SK-N-SH (cell line): ENCODE measurements around the gene ZNF107. TPM values are rescaled to one million over a fixed set of nuclear protein-coding genes. Genes with fewer than 3 reads are reported as not detected.

Source experiments
- CTCF ChIA-PET: fragments of 300-600, 350-600 bp; formaldehyde crosslinking; extraction: SDS; loops from one replicate; lab custom pipeline; 2021; lab: Yijun Ruan, JAX
- POLR2A ChIA-PET: fragments of 350-600 bp; sonication (Branson Sonifier 250); formaldehyde crosslinking; extraction: SDS; loops from one replicate; lab custom pipeline; 2020; ENCODE audit warnings: antibody characterized with exemption, inconsistent platforms; lab: Yijun Ruan, JAX
- DNase-seq: peaks from one replicate; pipeline ENCODE4 v3.0.0; 2012
- H2AFZ ChIP-seq: fragments of 200-600 bp; sonication (generic); 2 replicates; pipeline ENCODE4 v1.8.1; 2016; ENCODE audit warnings: antibody characterized with exemption, mild to moderate bottlenecking, low read depth
- H3F3A ChIP-seq: fragments of 200-600 bp; sonication (generic); replicated peaks from 2 replicates; pipeline ENCODE3; 2016; ENCODE audit warnings: antibody characterized with exemption, mild to moderate bottlenecking; ENCODE audit not compliant: insufficient read depth
- H3K27ac ChIP-seq, 2 experiments: fragments of 200-500 bp in 1 of 2; fragments of 200-600 bp in 1 of 2; sonication (Bioruptor generic) in 1 of 2; sonication (generic), shearing (Covaris generic) in 1 of 2; 2 replicates each; pipeline versions ENCODE4 v1.5.1 to v1.6.1; 2014 to 2016; ENCODE audit warnings: low read depth in 2 of 2, inconsistent platforms in 1 of 2, low read length in 1 of 2, mild to moderate bottlenecking in 1 of 2, mixed read lengths in 1 of 2
- H3K27me3 ChIP-seq: fragments of 200-600 bp; sonication (generic), shearing (Covaris generic); 2 replicates; pipeline ENCODE4 v1.6.1; 2016; ENCODE audit warnings: mixed run types; ENCODE audit not compliant: insufficient read depth
- H3K36me3 ChIP-seq, 2 experiments: fragments of 200-500 bp in 1 of 2; fragments of 200-600 bp in 1 of 2; sonication (Bioruptor generic) in 1 of 2; sonication (generic) in 1 of 2; replicated peaks in 1 of 2; 2 replicates each; pipeline versions ENCODE3 to v1.5.1; 2014 to 2016; ENCODE audit warnings: low read length in 1 of 2, mild to moderate bottlenecking in 1 of 2; ENCODE audit not compliant: insufficient read depth in 2 of 2, control insufficient read depth in 1 of 2
- H3K4me1 ChIP-seq, 2 experiments: fragments of 200-500 bp in 1 of 2; fragments of 200-600 bp in 1 of 2; sonication (Bioruptor generic) in 1 of 2; sonication (generic), shearing (Covaris generic) in 1 of 2; 2 replicates each; pipeline versions ENCODE4 v1.5.1 to v1.6.1; 2014 to 2016; ENCODE audit warnings: low read depth in 1 of 2, low read length in 1 of 2, mixed run types in 1 of 2; ENCODE audit not compliant: insufficient read depth in 2 of 2, control insufficient read depth in 1 of 2
- H3K4me2 ChIP-seq: fragments of 200-600 bp; sonication (generic), shearing (Covaris generic); 2 replicates; pipeline ENCODE4 v1.6.1; 2017; ENCODE audit warnings: mixed run types
- H3K4me3 ChIP-seq, 2 experiments: fragments of 200-500 bp in 1 of 2; fragments of 200-600 bp in 1 of 2; sonication (Bioruptor generic) in 1 of 2; sonication (generic), shearing (Covaris generic) in 1 of 2; 2 replicates each; pipeline versions ENCODE4 v1.5.1 to v1.8.1; 2014 to 2016; ENCODE audit warnings: low read depth in 2 of 2, inconsistent platforms in 1 of 2, low read length in 1 of 2, mild to moderate bottlenecking in 1 of 2, mixed read lengths in 1 of 2, moderate library complexity in 1 of 2
- H3K79me2 ChIP-seq: fragments of 200-600 bp; sonication (generic); 2 replicates; pipeline ENCODE4 v1.8.1; 2017; ENCODE audit warnings: mild to moderate bottlenecking; ENCODE audit not compliant: insufficient read depth
- H3K9ac ChIP-seq: fragments of 200-600 bp; sonication (generic); 2 replicates; pipeline ENCODE4 v1.6.1; 2017; ENCODE audit warnings: mixed run types
- H3K9me2 ChIP-seq: fragments of 200-600 bp; sonication (generic); 2 replicates; pipeline ENCODE4 v1.6.1; 2017; ENCODE audit warnings: mixed run types
- H3K9me3 ChIP-seq: fragments of 200-600 bp; sonication (generic); 2 replicates; pipeline ENCODE4 v1.6.1; 2017; ENCODE audit warnings: mixed run types, mild to moderate bottlenecking, moderate library complexity
- H4K20me1 ChIP-seq: fragments of 200-600 bp; sonication (generic); 2 replicates; pipeline ENCODE4 v1.6.1; 2017; ENCODE audit warnings: mild to moderate bottlenecking, mixed run types; ENCODE audit not compliant: insufficient read depth
- CHD2 ChIP-seq: fragments of 150-350 bp; IDR thresholded peaks from 2 replicates; pipeline ENCODE4 v1.6.1; 2018; ENCODE audit warnings: low read length; ENCODE audit not compliant: partially characterized antibody
- EP300 ChIP-seq, 2 experiments: IDR thresholded peaks; 2 replicates each; pipeline versions ENCODE4 v1.4.0 to v1.6.1; 2012; ENCODE audit warnings: borderline replicate concordance in 1 of 2, low read depth in 1 of 2, low read length in 1 of 2
- EZH2phosphoT487 ChIP-seq: fragments of 200-600 bp; sonication (generic); IDR thresholded peaks from 2 replicates; pipeline ENCODE4 v1.6.1; 2017; ENCODE audit warnings: low read depth, mixed run types, mild to moderate bottlenecking, antibody characterized with exemption, moderate library complexity, borderline replicate concordance
- FOSL2 ChIP-seq: IDR thresholded peaks from 2 replicates; pipeline ENCODE4 v1.4.0; 2012; ENCODE audit warnings: low read depth, mild to moderate bottlenecking, moderate library complexity, borderline replicate concordance
- FOXJ3 ChIP-seq: sonication (generic); formaldehyde crosslinking; IDR thresholded peaks from 2 replicates; pipeline ENCODE4 v1.5.1; 2020; ENCODE audit warnings: mild to moderate bottlenecking, missing genetic modification reagents
- FOXM1 ChIP-seq: IDR thresholded peaks from 2 replicates; pipeline ENCODE4 v1.4.0; 2012; ENCODE audit warnings: low read depth, mild to moderate bottlenecking
- GABPA ChIP-seq: IDR thresholded peaks from 2 replicates; pipeline ENCODE4 v1.4.0; 2012; ENCODE audit warnings: low read depth, mild to moderate bottlenecking
- GATA2 ChIP-seq: sonication (generic); formaldehyde crosslinking; IDR thresholded peaks from 2 replicates; pipeline ENCODE4 v1.5.0; 2020; ENCODE audit warnings: mild to moderate bottlenecking, missing genetic modification reagents
- JUND ChIP-seq: IDR thresholded peaks from 2 replicates; pipeline ENCODE4 v1.4.0; 2012
- MAX ChIP-seq: IDR thresholded peaks from 2 replicates; pipeline ENCODE4 v1.4.0; 2012; ENCODE audit warnings: low read depth
- MEF2A ChIP-seq: IDR thresholded peaks from 2 replicates; pipeline ENCODE4 v1.4.0; 2012; ENCODE audit warnings: low read depth, borderline replicate concordance
- NRF1 ChIP-seq: IDR thresholded peaks from 2 replicates; pipeline ENCODE4 v1.6.1; 2012; ENCODE audit warnings: low read depth, mild to moderate bottlenecking, low read length
- RAD21 ChIP-seq: IDR thresholded peaks from 2 replicates; pipeline ENCODE4 v1.6.1; 2012; ENCODE audit warnings: mild to moderate bottlenecking, low read length
- RXRA ChIP-seq: IDR thresholded peaks from 2 replicates; pipeline ENCODE4 v1.4.0; 2012; ENCODE audit warnings: low read depth, mild to moderate bottlenecking, borderline replicate concordance
- SMC3 ChIP-seq: IDR thresholded peaks from 2 replicates; pipeline ENCODE4 v1.6.1; 2012; ENCODE audit warnings: low read depth, low read length, improper control_type of control experiment
- TAF1 ChIP-seq: IDR thresholded peaks from 2 replicates; pipeline ENCODE4 v1.6.1; 2012; ENCODE audit warnings: low read depth, mild to moderate bottlenecking, low read length, moderate library complexity, borderline replicate concordance
- USF2 ChIP-seq: fragments of 150-350 bp; IDR thresholded peaks from 2 replicates; pipeline ENCODE4 v1.6.1; 2017; ENCODE audit warnings: antibody characterized with exemption, low read length, low read depth, borderline replicate concordance
- YY1 ChIP-seq: IDR thresholded peaks from 2 replicates; pipeline ENCODE4 v1.4.0; 2012; ENCODE audit warnings: low read depth, mild to moderate bottlenecking
- ZBTB33 ChIP-seq: IDR thresholded peaks from 2 replicates; pipeline ENCODE4 v1.4.0; 2012; ENCODE audit warnings: low read depth, borderline replicate concordance
- WGBS: methylation state at CpG from one replicate; pipeline ENCODE4 v1.1.6; 2017; ENCODE audit warnings: low lambda C conversion rate; 5-methylcytosine and 5-hydroxymethylcytosine counted together
- polyA plus RNA-seq, 3 experiments: library from polyadenylated mRNA; depleted of rRNA; stranded (reverse); fragments of >200 nt; gene quantifications; 2 replicates each; pipeline ENCODE4 v1.2.3, GENCODE V29; 2012

The ZNF107 gene
- polyA plus RNA-seq, 1 of the 3 experiments (the other 2 are of a cell fraction): 2.0 TPM

- Histone ChIP-seq H3K79me2 (no peaks in the 10 kb centered on the region), H3K27ac (no peak overlapping the region), H3K36me3 (no peaks in the 10 kb centered on the region), H3K4me1 (no peaks in the 10 kb centered on the region)
- CTCF ChIA-PET: interaction anchor here (1.7 to 1.9 kb wide), 2 partner anchors 25 to 31 kb away, joined by 4 to 6 read pairs; no protein-coding TSS in a partner anchor
- no peak for DNase-seq
- no peak for TF ChIP-seq EP300 (IDR thresholded peaks at IDR 0.05; ENCODE audit: borderline replicate concordance in 1 of 2, low read depth in 1 of 2, low read length in 1 of 2)
- no peak for TF ChIP-seq NRF1
- TF ChIP-seq GABPA: no peak
- TF ChIP-seq SMC3: no peak
- no peak for TF ChIP-seq FOSL2
- no peak for TF ChIP-seq TAF1
- no peak for TF ChIP-seq EZH2phosphoT487
- TF ChIP-seq FOXJ3 (CRISPR knock-in tag): no peak
- no peak for TF ChIP-seq USF2
- TF ChIP-seq MEF2A: no peak
- TF ChIP-seq JUND: no peak
- TF ChIP-seq ZBTB33: no peak
- no peak for TF ChIP-seq GATA2 (CRISPR knock-in tag)
- no peak for TF ChIP-seq CHD2
- TF ChIP-seq RXRA: no peak
- no peak for TF ChIP-seq FOXM1
- TF ChIP-seq RAD21: no peak
- TF ChIP-seq YY1: no peak
- no peak for TF ChIP-seq MAX
- TF ChIP-seq, all 33 proteins: peak for 0
- WGBS: 6% methylated on average over 5 of the region's 5 CpGs
- no peak overlapping the region for H3K4me2 ChIP-seq
- no peaks in the 10 kb centered on the region for H3K9me2 ChIP-seq
- H4K20me1 ChIP-seq: no peaks in the 10 kb centered on the region
- no peak overlapping the region for H3K9ac ChIP-seq
- H2AFZ ChIP-seq: no peak overlapping the region
- H3K4me3 ChIP-seq: no peak overlapping the region
- H3K9me3 ChIP-seq: no peaks in the 10 kb centered on the region
- H3F3A ChIP-seq: no peaks in the 10 kb centered on the region
- POLR2A ChIA-PET: no interaction called here
- no peaks in the 10 kb centered on the region for H3K27me3 ChIP-seq
Measured at GRCh38 chr7:64654796-64655548, 11.0 kb upstream of the ZNF107 start.
